SKM-1 (cell line): ENCODE data around the gene GGT1.
A peak's percentile ranks its signal among the peaks of the same experiment; 100 is the strongest.
"Not testable (repeated sequence)": the region's sequence is repeated elsewhere in the genome, so short reads cannot be mapped to it uniquely, and the experiment has no call there.

ENCODE experiments used
- DNase-seq: peaks from one replicate; lab custom pipeline; 2025; ENCODE audit not compliant: unreplicated experiment; lab: John Stamatoyannopoulos, UW

Gene GGT1

GRCh38 chr22:24595863-24596262 is 7.1 kb upstream of the GGT1 start:
- no peak for DNase-seq

GRCh38 chr22:24597076-24597475 is 5.9 kb upstream of the GGT1 start:
- DNase-seq = not testable (repeated sequence)

DNA sequence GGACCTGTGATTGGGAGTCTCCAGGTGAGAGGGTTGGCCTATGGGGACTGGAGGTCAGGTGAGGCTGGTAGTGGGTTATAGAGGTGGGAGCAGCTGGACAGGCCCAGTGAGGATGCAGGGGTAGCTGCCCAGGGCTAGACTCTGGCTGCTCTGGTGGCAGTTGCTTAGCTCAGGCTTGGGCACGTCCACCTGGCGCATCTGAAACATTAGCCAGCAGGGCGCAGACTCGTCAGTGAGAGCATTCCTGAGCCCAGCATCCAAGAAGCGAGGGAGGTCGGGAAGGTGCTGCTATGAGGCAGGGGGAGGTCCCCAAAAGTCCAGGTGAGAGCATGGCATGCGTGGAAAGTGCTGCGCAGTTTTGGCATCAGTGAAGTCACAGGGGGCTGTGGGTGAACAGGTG is 3.5 kb upstream of the GGT1 start:
- no peak for DNase-seq

GRCh38 chr22:24599958-24600715 is 2.9 kb upstream of the GGT1 start:
- DNase-seq = not testable (repeated sequence)

DNA sequence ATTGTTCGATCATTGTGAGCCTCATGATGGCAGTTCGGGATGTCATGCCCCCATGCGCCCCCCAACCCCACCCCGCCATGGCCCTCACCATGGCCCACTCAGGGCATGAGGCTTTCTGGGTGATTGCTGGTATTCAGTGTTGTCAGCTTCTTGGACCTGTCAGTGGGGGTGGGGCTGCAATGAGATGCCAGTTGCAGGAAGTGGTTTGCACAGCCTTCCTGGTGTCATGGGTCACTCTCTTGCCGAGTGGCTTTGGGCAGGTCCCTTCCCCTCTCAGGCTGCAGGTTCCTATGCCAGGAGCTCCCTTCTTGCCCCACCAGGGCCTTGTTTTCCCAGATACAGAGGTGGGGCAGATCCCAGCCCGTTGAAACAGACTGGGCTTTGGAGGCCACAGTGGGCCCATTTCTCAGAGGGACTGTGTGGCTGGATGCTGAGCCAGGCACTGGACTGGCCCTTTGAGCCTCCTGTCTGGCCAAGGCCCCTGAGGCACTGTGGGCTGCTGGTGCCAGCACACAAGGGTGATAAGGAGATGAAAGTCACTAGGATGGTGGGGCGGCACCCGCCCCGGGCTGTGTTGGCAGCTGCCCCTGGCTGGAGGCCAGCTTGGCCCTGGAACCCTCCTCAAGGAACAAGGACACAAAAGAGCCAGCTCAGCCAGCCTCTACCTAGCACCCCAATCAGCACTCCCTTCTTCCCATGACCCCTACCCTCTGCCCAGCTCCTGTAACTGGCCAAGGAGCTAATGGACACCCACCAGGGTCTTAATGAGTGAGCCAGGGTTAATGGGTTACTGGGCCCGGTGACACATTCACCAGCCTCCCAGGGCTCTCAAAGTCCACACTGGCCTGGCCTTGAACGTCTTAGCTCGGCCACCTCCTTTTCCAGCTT is 1.5 kb upstream of the GGT1 start:
- DNase-seq = peak; percentile 28

DNA sequence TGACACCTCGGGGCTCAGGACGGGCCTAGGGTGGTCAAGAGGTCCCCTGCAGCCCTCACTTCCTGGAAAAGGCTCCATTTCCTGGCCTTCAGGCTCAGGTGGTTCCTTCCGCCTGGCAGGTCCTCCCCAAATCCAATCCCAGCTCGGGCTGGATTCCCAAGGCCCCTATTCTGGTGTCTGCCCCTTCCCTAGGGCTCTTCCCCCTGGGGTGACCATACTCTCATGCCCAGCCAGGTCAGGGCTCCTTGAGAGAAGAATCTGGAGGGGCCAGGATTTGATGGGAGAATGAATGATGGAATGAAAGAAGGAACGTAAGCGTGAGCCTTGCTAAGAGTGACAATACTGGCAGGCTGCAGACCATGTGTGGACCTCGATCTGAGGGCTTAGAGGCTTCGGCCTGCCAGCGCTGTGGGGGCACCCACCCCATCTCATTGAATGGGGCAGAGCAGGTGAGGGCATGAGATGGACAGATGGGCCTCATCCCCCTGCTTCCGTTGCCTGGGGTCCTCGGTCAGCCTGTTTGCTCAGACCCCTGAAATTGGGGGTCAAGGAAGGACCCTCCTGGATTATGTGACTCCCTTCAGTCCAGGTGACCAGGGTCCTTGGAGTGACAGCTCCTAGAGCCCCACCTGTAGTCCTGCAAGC is 766 bp upstream of the GGT1 start:
- DNase-seq = not testable (repeated sequence)

- not testable (repeated sequence) for DNase-seq
Measured at GRCh38 chr22:24603770-24604629, 1.0 kb downstream of the GGT1 start.

DNA sequence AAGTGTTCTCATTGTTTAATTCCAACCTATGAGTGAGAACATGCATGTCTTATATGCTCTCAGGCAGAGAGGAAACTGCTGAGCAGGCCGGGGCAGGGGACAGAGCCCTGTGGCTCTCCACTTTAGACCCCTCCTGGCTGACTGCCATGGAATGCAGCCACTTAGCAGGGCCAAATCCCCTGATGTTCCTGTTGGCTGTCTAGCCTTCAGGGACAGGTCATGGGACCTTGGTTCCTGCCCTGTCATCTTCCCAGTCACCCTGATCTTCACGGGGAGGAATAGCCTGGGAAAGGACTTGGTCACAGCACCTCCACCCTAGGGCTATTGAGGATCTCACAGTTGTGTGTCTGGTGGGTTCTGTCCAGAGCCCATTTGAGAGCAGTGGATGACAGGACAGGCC is 3.3 kb downstream of the GGT1 start:
- DNase-seq = not testable (repeated sequence)

GRCh38 chr22:24607429-24607983 is 4.5 kb downstream of the GGT1 start:
- DNase-seq = not testable (repeated sequence)

GRCh38 chr22:24608327-24608726 is 5.3 kb downstream of the GGT1 start:
- DNase-seq = not testable (repeated sequence)

GRCh38 chr22:24609888-24610287 is 6.9 kb downstream of the GGT1 start:
- DNase-seq = not testable (repeated sequence)

DNA sequence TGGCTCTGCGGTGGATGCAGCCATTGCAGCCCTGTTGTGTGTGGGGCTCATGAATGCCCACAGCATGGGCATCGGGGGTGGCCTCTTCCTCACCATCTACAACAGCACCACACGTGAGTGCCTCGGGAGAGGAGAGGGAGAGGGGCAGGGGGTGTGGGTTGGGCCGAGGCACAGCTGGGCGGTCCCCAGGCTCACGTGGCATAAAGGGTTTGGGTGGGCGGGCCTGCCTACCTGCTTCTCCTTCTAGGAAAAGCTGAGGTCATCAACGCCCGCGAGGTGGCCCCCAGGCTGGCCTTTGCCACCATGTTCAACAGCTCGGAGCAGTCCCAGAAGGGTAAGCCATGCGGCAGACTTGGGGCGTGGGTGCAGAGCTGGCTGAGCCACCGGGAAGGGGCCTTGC is 11.8 kb downstream of the GGT1 start:
- not testable (repeated sequence) for DNase-seq

GRCh38 chr22:24621244-24621643 is 18.3 kb downstream of the GGT1 start:
- not testable (repeated sequence) for DNase-seq

- not testable (repeated sequence) for DNase-seq
Measured at GRCh38 chr22:24622596-24622995, 19.6 kb downstream of the GGT1 start.

- DNase-seq = not testable (repeated sequence)
Measured at GRCh38 chr22:24627911-24628310, 24.9 kb downstream of the GGT1 start.

DNA sequence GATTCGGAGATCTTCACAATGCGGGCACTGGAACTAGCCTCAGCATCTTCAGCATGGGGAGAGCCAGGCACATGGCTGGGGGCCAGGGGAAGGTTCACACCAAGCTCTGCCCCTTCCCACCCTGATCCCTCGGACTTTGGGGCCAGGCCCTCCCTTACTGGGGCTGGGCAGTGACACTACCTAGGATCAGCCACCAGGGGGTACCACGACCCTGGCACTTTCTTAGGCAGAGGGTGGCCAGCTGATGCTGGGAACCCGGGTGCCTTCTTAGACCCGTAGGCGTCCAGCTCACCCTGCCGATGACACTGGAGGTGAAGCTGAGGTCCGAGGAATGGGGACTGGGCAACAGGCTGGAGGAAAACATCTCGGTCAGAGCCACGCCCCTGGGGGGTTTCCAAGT is 26.1 kb downstream of the GGT1 start:
- DNase-seq = not testable (repeated sequence)

DNA sequence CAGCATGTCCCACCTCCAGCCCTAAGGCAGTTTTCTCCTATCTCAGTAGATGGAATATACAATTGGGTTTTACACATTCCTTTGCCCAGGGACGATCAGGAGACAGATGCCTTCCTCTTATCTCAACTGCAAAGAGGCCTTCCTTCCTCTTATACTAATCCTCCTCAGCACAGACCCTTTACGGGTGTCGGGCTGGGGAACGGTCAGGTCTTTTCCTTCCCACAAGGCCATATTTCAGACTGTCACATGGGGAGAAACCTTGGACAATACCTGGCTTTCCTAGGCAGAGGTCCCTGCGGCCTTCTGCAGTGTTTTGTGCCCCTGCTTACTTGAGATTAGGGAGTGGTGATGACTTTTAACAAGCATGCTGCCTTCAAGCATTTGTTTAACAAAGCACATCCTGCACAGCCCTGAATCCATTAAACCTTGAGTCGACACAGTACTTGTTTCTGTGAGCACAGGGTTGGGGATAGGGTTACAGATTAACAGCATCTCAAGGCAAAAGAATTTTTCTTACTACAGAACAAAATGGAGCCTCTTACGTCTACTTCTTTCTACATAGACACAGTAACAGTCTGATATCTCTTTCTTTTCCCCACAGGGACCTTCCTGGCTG is 27.9 kb downstream of the GGT1 start:
- not testable (repeated sequence) for DNase-seq

DNA sequence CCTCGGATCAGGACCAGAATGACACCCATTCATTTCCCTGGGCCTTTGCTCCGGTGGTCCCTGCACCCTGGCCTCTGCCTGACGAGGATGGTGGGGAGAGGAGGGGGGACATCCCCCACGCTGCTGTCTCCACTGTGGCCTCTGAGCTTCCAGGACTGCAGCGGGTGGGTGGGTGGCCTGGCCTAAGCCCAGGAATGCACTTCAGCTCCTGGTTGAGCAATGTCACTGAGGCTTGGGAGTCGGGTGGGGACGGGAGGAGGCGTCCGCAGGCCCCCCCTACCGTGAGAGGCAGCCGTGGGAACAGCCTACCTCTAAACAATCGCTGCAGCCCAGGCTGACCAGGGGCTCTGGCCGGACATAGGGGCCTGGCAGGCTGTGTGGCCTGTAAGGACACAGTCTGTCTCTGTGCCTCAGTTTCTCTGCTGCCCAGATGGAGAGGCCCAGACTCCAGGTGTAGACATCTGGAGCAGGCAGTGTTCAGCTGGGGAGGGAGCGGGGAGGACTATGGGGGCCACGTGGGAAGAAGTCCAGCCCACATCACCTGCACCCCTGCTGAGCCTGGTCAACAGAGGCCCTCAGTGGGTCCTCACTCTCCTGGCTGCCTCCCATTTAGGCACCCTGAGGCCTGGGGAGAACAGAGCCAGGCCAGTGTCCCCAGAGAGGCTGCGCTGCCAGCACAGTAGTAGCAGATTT is 28.6 kb downstream of the GGT1 start:
- DNase-seq = not testable (repeated sequence)

DNA sequence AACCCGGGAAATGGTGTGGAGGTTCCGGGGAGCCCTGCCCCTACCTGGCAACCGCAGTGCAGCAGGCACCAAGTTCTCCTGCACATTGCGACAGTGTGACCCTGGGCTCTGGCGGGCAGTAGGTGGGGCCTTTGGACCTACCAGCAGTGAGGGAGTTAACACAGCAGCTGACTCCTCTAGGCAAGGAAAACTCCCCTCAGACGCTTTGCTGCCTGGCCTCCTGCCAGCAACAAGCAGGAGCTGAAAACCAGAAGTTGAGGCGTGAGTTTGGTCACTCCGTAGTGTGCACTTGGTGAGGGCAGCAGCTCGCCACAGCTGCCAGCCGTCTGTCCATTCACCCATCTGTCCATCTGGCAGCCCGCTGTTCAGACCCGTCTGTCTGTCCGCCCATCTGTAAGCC is 29.6 kb downstream of the GGT1 start:
- DNase-seq = not testable (repeated sequence)
